RWPE1 (cell line): Measurements from ENCODE around the gene USP40.
"Not testable (repeated sequence)": the region's sequence is repeated elsewhere in the genome, so short reads cannot be mapped to it uniquely, and the experiment has no call there.

Source experiments
- CTCF ChIA-PET: fragments of 350-600 bp; sonication (Branson Sonifier 250); formaldehyde crosslinking; extraction: SDS; loops from one replicate; lab custom pipeline; 2021; lab: Yijun Ruan, JAX
- POLR2A ChIA-PET: fragments of 400-600 bp; formaldehyde crosslinking; extraction: SDS; loops from one replicate; lab custom pipeline; 2020; ENCODE audit warnings: antibody characterized with exemption; ENCODE audit not compliant: low non-redundant PET; lab: Yijun Ruan, JAX
- DNase-seq: peaks from one replicate; pipeline ENCODE4 v3.0.0; 2012; ENCODE audit warnings: low spot score
- H3K27ac ChIP-seq: fragments of 450-650 bp; 2 replicates; pipeline ENCODE4 v1.5.1; 2017
- TF ChIP-seq, protein P1 (sequence below): fragments of 450-650 bp; conservative IDR thresholded peaks from 2 replicates; pipeline ENCODE4 v1.5.1; 2017; ENCODE audit warnings: low read depth, mild to moderate bottlenecking

The USP40 gene

GRCh38 chr2:233584210-233584609, 17.6 kb upstream of the USP40 start:
- POLR2A ChIA-PET = no interaction called here
- no peak for DNase-seq
- TF ChIP-seq, protein P1, sequence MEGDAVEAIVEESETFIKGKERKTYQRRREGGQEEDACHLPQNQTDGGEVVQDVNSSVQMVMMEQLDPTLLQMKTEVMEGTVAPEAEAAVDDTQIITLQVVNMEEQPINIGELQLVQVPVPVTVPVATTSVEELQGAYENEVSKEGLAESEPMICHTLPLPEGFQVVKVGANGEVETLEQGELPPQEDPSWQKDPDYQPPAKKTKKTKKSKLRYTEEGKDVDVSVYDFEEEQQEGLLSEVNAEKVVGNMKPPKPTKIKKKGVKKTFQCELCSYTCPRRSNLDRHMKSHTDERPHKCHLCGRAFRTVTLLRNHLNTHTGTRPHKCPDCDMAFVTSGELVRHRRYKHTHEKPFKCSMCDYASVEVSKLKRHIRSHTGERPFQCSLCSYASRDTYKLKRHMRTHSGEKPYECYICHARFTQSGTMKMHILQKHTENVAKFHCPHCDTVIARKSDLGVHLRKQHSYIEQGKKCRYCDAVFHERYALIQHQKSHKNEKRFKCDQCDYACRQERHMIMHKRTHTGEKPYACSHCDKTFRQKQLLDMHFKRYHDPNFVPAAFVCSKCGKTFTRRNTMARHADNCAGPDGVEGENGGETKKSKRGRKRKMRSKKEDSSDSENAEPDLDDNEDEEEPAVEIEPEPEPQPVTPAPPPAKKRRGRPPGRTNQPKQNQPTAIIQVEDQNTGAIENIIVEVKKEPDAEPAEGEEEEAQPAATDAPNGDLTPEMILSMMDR = no peak
- CTCF ChIA-PET = no interaction called here
- H3K27ac ChIP-seq = no peak overlapping the region

- H3K27ac ChIP-seq, CTCF ChIA-PET, POLR2A ChIA-PET: not testable (repeated sequence)
Observed at GRCh38 chr2:233583217-233583965, 16.8 kb upstream of the USP40 start.

DNA sequence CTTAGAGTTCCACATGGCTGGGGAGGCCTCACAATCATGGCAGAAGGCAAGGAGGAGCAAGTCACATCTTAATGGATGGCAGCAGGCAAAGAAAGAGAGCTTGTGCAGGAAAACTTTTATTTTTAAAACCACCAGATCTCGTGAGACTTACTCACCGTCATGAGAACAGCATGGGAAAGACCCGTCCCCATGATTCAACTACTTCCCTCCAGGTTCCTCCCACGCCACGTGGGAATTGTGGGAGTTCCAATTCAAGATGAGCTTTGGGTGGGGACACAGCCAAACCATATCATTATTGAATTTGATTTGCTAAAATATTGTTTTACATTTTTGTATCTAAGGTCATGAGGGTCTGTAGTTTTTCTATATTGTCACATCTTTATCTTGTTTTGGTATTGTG, 10.8 kb upstream of the USP40 start:
- DNase-seq, POLR2A ChIA-PET, H3K27ac ChIP-seq: not testable (repeated sequence)
- CTCF ChIA-PET = interaction anchor here (0.7 kb wide), 1 partner anchor 97 kb away, joined by 3 read pairs; no protein-coding TSS in a partner anchor

More at GRCh38 chr2:233583217-233583965, 16.8 kb upstream of the USP40 start:
- not testable (repeated sequence) for DNase-seq

DNA sequence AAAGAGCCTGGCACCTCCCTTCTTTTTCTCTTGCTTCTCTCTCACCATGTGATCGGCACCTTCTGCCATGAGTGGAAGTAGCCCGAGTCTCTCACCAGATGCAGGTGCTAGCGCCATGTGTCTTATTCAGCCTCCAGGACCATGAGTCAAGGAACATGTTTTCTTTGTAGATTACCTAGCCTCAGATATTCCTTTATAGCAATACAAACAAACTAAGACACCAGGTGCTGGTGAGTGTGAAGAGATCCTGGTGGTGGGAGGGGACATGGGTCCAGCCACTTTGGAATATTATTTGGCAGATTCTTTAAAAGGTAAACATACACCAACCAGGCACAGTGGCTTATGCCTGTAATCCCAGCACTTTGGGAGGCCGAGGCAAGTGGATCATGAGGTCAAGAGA, 5.9 kb upstream of the USP40 start:
- no peak overlapping the region for H3K27ac ChIP-seq
- no peak for DNase-seq
- CTCF ChIA-PET = interaction anchor here (0.6 kb wide), 1 partner anchor 30 kb away, joined by 3 read pairs; no protein-coding TSS in a partner anchor
- POLR2A ChIA-PET = no interaction called here
- TF ChIP-seq, protein P1 = no peak

- ChIA-PET POLR2A (no interaction called here), CTCF (no interaction called here)
- DNase-seq = no peak
- TF ChIP-seq, protein P1 = no peak
- H3K27ac ChIP-seq = no peak overlapping the region
Observed at GRCh38 chr2:233571462-233571861, 4.9 kb upstream of the USP40 start.

GRCh38 chr2:233571001-233571400, 4.4 kb upstream of the USP40 start:
- H3K27ac ChIP-seq = no peak overlapping the region
- TF ChIP-seq, protein P1 = no peak
- POLR2A ChIA-PET = no interaction called here
- DNase-seq = no peak
- CTCF ChIA-PET = no interaction called here

DNA sequence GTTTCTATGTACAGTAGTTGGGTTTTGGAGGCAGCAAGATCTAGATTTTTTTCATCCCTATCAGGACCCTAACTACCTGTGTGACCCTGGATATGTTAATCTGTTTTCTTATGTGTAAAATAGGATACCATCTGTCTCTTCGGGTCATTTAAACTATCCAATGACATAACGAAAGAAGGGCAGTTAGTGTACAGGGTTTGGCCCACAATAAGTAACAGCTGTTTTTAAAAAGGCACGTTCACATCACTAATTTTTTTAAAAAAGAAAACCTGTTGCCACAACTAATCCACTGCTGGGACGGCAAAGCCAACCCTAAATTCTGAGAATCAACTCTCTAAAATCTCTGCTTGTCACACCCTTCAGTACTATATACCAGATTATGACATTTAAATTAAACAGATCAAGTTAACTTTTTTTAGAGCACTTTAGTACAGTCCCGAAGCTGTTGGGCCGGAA, 869 bp downstream of the USP40 start:
- no peak for DNase-seq
- POLR2A ChIA-PET = no interaction called here
- CTCF ChIA-PET = interaction anchor here (0.5 kb wide), 1 partner anchor 204 kb away, joined by 4 read pairs; no protein-coding TSS in a partner anchor
- H3K27ac ChIP-seq = peak overlapping the region; percentile 94
- TF ChIP-seq, protein P1 = no peak
